B cell (primary cell): Measurements from ENCODE around the gene PRSS38. TPM values are rescaled to one million over a fixed set of nuclear protein-coding genes. Genes with fewer than 3 reads are reported as not detected.

ENCODE experiments used
- ATAC-seq: fragments of 200-7000 bp; cut with Tn5 transposase; one replicate; pipeline ENCODE4 v1.10.0; 2021; ENCODE audit warnings: low read depth, mild to moderate bottlenecking, moderate number of reproducible peaks, moderate library complexity
- CTCF ChIA-PET: fragments of 350-600 bp; sonication (Branson Sonifier 250); formaldehyde crosslinking; loops from one replicate; lab custom pipeline; 2021; ENCODE audit warnings: antibody characterized with exemption, inconsistent platforms; lab: Charles Lee
- POLR2A ChIA-PET: fragments of 350-600 bp; sonication (Branson Sonifier 250); formaldehyde crosslinking; loops from one replicate; lab custom pipeline; 2021; ENCODE audit warnings: antibody characterized with exemption; lab: Charles Lee
- DNase-seq: peaks from one replicate; pipeline ENCODE4 v3.0.0; 2013
- H2AFZ ChIP-seq: 2 replicates; pipeline ENCODE4 v1.6.1; 2012; ENCODE audit warnings: mild to moderate bottlenecking, low read depth, low read length; ENCODE audit not compliant: insufficient read depth, poor library complexity, severe bottlenecking
- H3K27ac ChIP-seq, 2 donors: 1 replicate in 1 of 2; 2 replicates in 1 of 2; pipeline ENCODE4 v1.5.1; 2012 to 2013; ENCODE audit warnings: low read length in 2 of 2, mild to moderate bottlenecking in 2 of 2, moderate library complexity in 1 of 2
- H3K27me3 ChIP-seq, 4 experiments: fragments of 200-600 bp in 1 of 4; sonication (generic) in 1 of 4; replicated peaks in 1 of 4; 1 replicate in 2 of 4; 2 replicates in 2 of 4; pipeline versions ENCODE4 v1.6.1 to v1.7.0; 2013 to 2016; ENCODE audit warnings: low read length in 3 of 4, mild to moderate bottlenecking in 2 of 4, mixed read lengths in 1 of 4, moderate library complexity in 1 of 4; ENCODE audit not compliant: insufficient read depth in 4 of 4, control insufficient read depth in 3 of 4; ENCODE audit errors: control extremely low read depth in 1 of 4
- H3K36me3 ChIP-seq, 2 experiments: replicated peaks in 1 of 2; 1 replicate in 1 of 2; 2 replicates in 1 of 2; pipeline versions ENCODE4 v1.6.1 to v1.7.1; 2013; ENCODE audit warnings: low read length in 1 of 2; ENCODE audit not compliant: insufficient read depth in 2 of 2, control insufficient read depth in 1 of 2; ENCODE audit errors: control extremely low read depth in 1 of 2, extremely low read depth in 1 of 2
- H3K4me1 ChIP-seq, 2 donors: fragments of 200-600 bp in 1 of 2; sonication (generic) in 1 of 2; 1 replicate in 1 of 2; 2 replicates in 1 of 2; pipeline versions ENCODE4 v1.5.1 to v1.6.1; 2013 to 2017; ENCODE audit warnings: low read length in 2 of 2; ENCODE audit not compliant: control insufficient read depth in 2 of 2, insufficient read depth in 2 of 2
- H3K4me2 ChIP-seq: replicated peaks from 2 replicates; pipeline ENCODE3; 2012; ENCODE audit warnings: mild to moderate bottlenecking, low read depth, low read length; ENCODE audit not compliant: poor library complexity, severe bottlenecking
- H3K4me3 ChIP-seq, 5 experiments: fragments of 200-600 bp in 1 of 5; sonication (generic) in 1 of 5; 1 replicate in 3 of 5; 2 replicates in 2 of 5; pipeline versions ENCODE4 v1.5.1 to v1.7.0; 2011 to 2016; ENCODE audit warnings: low read length in 4 of 5, mild to moderate bottlenecking in 4 of 5, low read depth in 2 of 5, control low read depth in 1 of 5, moderate library complexity in 1 of 5; ENCODE audit not compliant: insufficient read depth in 1 of 5; ENCODE audit errors: control extremely low read depth in 1 of 5, extremely low read depth in 1 of 5
- H3K79me2 ChIP-seq: fragments of 200-600 bp; sonication (generic); one replicate; pipeline ENCODE4 v1.6.0; 2016; ENCODE audit warnings: low read length; ENCODE audit not compliant: control insufficient read depth, insufficient read depth
- H3K9ac ChIP-seq: fragments of 200-600 bp; sonication (generic); 2 replicates; pipeline ENCODE4 v1.6.1; 2017; ENCODE audit warnings: mild to moderate bottlenecking, low read length, moderate library complexity
- H3K9me3 ChIP-seq, 3 donors: one replicate each; pipeline versions ENCODE4 v1.6.1 to v1.7.1; 2013; ENCODE audit warnings: low read length in 2 of 3; ENCODE audit not compliant: control insufficient read depth in 2 of 3, insufficient read depth in 1 of 3; ENCODE audit errors: control extremely low read depth in 1 of 3
- H4K20me1 ChIP-seq: 2 replicates; pipeline ENCODE4 v1.6.0; 2012; ENCODE audit warnings: mild to moderate bottlenecking, low read length; ENCODE audit not compliant: insufficient read depth, control insufficient read depth, poor library complexity, severe bottlenecking
- H3K27ac Mint-ChIP-seq: one replicate; pipeline ENCODE4 v1.8.0; 2021; ENCODE audit warnings: mixed read lengths
- H3K27me3 Mint-ChIP-seq: one replicate; pipeline ENCODE4 v1.8.0; 2021; ENCODE audit warnings: mixed read lengths
- H3K4me1 Mint-ChIP-seq: one replicate; pipeline ENCODE4 v1.8.0; 2021; ENCODE audit warnings: mixed read lengths
- H3K4me3 Mint-ChIP-seq: one replicate; pipeline ENCODE4 v1.8.0; 2021; ENCODE audit warnings: mixed read lengths
- H3K9me3 Mint-ChIP-seq: one replicate; pipeline ENCODE4 v1.8.0; 2022; ENCODE audit warnings: mixed read lengths; ENCODE audit not compliant: insufficient read depth
- CTCF ChIP-seq: fragments of 200-600 bp; IDR thresholded peaks from one replicate; pipeline ENCODE4 v1.8.0; 2022; ENCODE audit warnings: antibody characterized with exemption, mild to moderate bottlenecking
- EZH2 ChIP-seq: IDR thresholded peaks from 2 replicates; pipeline ENCODE4 v1.6.1; 2012; ENCODE audit warnings: borderline replicate concordance, low read depth, mild to moderate bottlenecking, moderate library complexity, low read length; ENCODE audit not compliant: insufficient read depth, poor library complexity, severe bottlenecking
- WGBS: methylation state at CpG from one replicate; pipeline ENCODE4 v1.1.5; 2013; ENCODE audit warnings: missing lambda C conversion rate; ENCODE audit not compliant: insufficient coverage; 5-methylcytosine and 5-hydroxymethylcytosine counted together
- intact Hi-C: fragments of 100-400 bp; cut with micrococcal nuclease; formaldehyde crosslinking; loops from one replicate; pipeline ENCODE4 v1.10.0; 2022
- polyA plus RNA-seq: library from polyadenylated mRNA; depleted of rRNA; stranded (reverse); fragments of >200 nt; gene quantifications from 2 replicates; pipeline ENCODE4 v1.2.3, GENCODE V29; 2012
- total RNA-seq, 2 donors: library from RNA; stranded (reverse); fragments of 120-200 nt in 1 of 2; gene quantifications; 1 replicate in 1 of 2; 2 replicates in 1 of 2; pipeline versions ENCODE4 v1.2.3 to v1.2.4, GENCODE V29; 2013 to 2022

The PRSS38 gene
- total and polyA plus RNA-seq, 2 donors (not counting 1 experiment from before 2014, with no cell fraction given) = not detected

- H3K27ac Mint-ChIP-seq = no peak overlapping the region
- 100% methylated on average over 2 of the region's 2 CpGs for WGBS
- H3K4me3 Mint-ChIP-seq = no peak overlapping the region
Measured at GRCh38 chr1:227813962-227814361, 1.5 kb upstream of the PRSS38 start.

More at GRCh38 chr1:227813962-227814361, 1.5 kb upstream of the PRSS38 start:
- intact Hi-C loops = no loop called here
- H3K27me3 Mint-ChIP-seq = peaks cover 19% of the 10 kb centered on the region
- TF ChIP-seq CTCF (no peak), EZH2 (no peak)
- H3K4me1 ChIP-seq = no peaks in the 10 kb centered on the region
- no peaks in the 10 kb centered on the region for H4K20me1 ChIP-seq
- no peak overlapping the region for H3K4me2 ChIP-seq
- H3K79me2 ChIP-seq = no peaks in the 10 kb centered on the region
- no peak overlapping the region for H3K27ac ChIP-seq
- CTCF ChIA-PET = no interaction called here
- no peak for DNase-seq
- H3K9ac ChIP-seq = no peak overlapping the region
- H3K36me3 ChIP-seq = no peaks in the 10 kb centered on the region
- POLR2A ChIA-PET = no interaction called here
- peaks cover 18% of the 10 kb centered on the region for H3K9me3 Mint-ChIP-seq
- peaks cover 0 to 35% (median 11%) of the 10 kb centered on the region in 3 donors for H3K9me3 ChIP-seq
- no peak overlapping the region for H2AFZ ChIP-seq
- H3K4me3 ChIP-seq = no peak overlapping the region
- ATAC-seq = no peak
- no peaks in the 10 kb centered on the region for H3K4me1 Mint-ChIP-seq
- no peaks in the 10 kb centered on the region for H3K27me3 ChIP-seq
